IMR-90 (cell line): ENCODE measurements around the gene NDUFA1. TPM values are rescaled to one million over a fixed set of nuclear protein-coding genes. Genes with fewer than 3 reads are reported as not detected.
"Not testable (repeated sequence)": the region's sequence is repeated elsewhere in the genome, so short reads cannot be mapped to it uniquely, and the experiment has no call there.

Source experiments
- ATAC-seq: fragments of 200-7000 bp; cut with Tn5 transposase; 2 replicates; pipeline ENCODE4 v1.9.1; 2020; ENCODE audit warnings: low read depth, mild to moderate bottlenecking, moderate library complexity
- BruUV-seq: library from RNA; stranded (reverse); fragments of 400-500 nt; replicated peaks from 2 replicates; lab custom pipeline; 2021; lab: Mats Ljungman, UMichigan
- CTCF ChIA-PET: fragments of 300-600 bp; formaldehyde crosslinking; extraction: SDS; loops from one replicate; lab custom pipeline; 2021; ENCODE audit warnings: antibody characterized with exemption; lab: Yijun Ruan, JAX
- POLR2A ChIA-PET: fragments of 300-600 bp; sonication (Branson Sonifier 250); formaldehyde crosslinking; loops from one replicate; lab custom pipeline; 2022; ENCODE audit warnings: antibody characterized with exemption; ENCODE audit not compliant: unreplicated experiment; lab: Charles Lee
- DNase-seq: peaks from one replicate; pipeline ENCODE4 v3.0.0; 2013
- H2AFZ ChIP-seq: replicated peaks from 2 replicates; pipeline ENCODE3; 2013; ENCODE audit warnings: low read length, mild to moderate bottlenecking; ENCODE audit not compliant: poor library complexity
- H2AK5ac ChIP-seq: 2 replicates; pipeline ENCODE4 v1.6.1; 2013; ENCODE audit warnings: low read depth, low read length, inconsistent platforms
- H2AK9ac ChIP-seq: replicated peaks from 2 replicates; pipeline ENCODE3; 2013; ENCODE audit warnings: mild to moderate bottlenecking, low read depth, low read length, moderate library complexity; ENCODE audit not compliant: poor library complexity
- H2BK120ac ChIP-seq: 2 replicates; pipeline ENCODE4 v1.6.1; 2013; ENCODE audit warnings: low read depth, low read length, inconsistent platforms
- H2BK15ac ChIP-seq: 3 replicates; pipeline ENCODE4 v1.6.1; 2013; ENCODE audit warnings: low read depth, low read length, inconsistent platforms
- H2BK20ac ChIP-seq: 2 replicates; pipeline ENCODE4 v1.6.1; 2013; ENCODE audit warnings: low read depth, mild to moderate bottlenecking, inconsistent platforms, low read length, moderate library complexity
- H2BK5ac ChIP-seq: 2 replicates; pipeline ENCODE4 v1.6.1; 2013; ENCODE audit warnings: mild to moderate bottlenecking, low read depth, low read length, inconsistent platforms; ENCODE audit not compliant: poor library complexity, severe bottlenecking
- H3K14ac ChIP-seq: replicated peaks from 2 replicates; pipeline ENCODE4 v1.6.1; 2013; ENCODE audit warnings: low read depth, low read length, inconsistent platforms
- H3K18ac ChIP-seq: 2 replicates; pipeline ENCODE4 v1.6.1; 2013; ENCODE audit warnings: low read depth, low read length, control low read depth
- H3K23ac ChIP-seq: 2 replicates; pipeline ENCODE4 v1.6.1; 2013; ENCODE audit warnings: low read depth, low read length, inconsistent platforms
- H3K27ac ChIP-seq: 2 replicates; pipeline ENCODE4 v1.5.1; 2013; ENCODE audit warnings: mild to moderate bottlenecking, control low read depth, low read length; ENCODE audit not compliant: insufficient read depth
- H3K27me3 ChIP-seq: 2 replicates; pipeline ENCODE4 v1.6.1; 2013; ENCODE audit warnings: low read length; ENCODE audit not compliant: control insufficient read depth, insufficient read depth
- H3K36me3 ChIP-seq: 2 replicates; pipeline ENCODE4 v1.6.1; 2013; ENCODE audit warnings: low read length, mixed read lengths; ENCODE audit not compliant: control insufficient read depth, insufficient read depth
- H3K4ac ChIP-seq: 2 replicates; pipeline ENCODE4 v1.6.1; 2013; ENCODE audit warnings: low read depth, low read length, inconsistent platforms
- H3K4me1 ChIP-seq: 2 replicates; pipeline ENCODE4 v1.6.1; 2013; ENCODE audit warnings: low read length, mixed read lengths; ENCODE audit not compliant: control insufficient read depth, insufficient read depth
- H3K4me2 ChIP-seq: 2 replicates; pipeline ENCODE4 v1.6.1; 2013; ENCODE audit warnings: low read depth, mild to moderate bottlenecking, control low read depth, low read length, moderate library complexity
- H3K4me3 ChIP-seq: 2 replicates; pipeline ENCODE4 v1.5.1; 2013; ENCODE audit warnings: low read depth, mild to moderate bottlenecking, control low read depth, low read length, moderate library complexity; ENCODE audit not compliant: insufficient read depth
- H3K56ac ChIP-seq: 2 replicates; pipeline ENCODE4 v1.6.1; 2013; ENCODE audit warnings: low read length, inconsistent platforms; ENCODE audit not compliant: insufficient read depth; ENCODE audit errors: extremely low read depth
- H3K79me1 ChIP-seq, 2 experiments: 2 replicates each; pipeline ENCODE4 v1.6.1; 2013; ENCODE audit warnings: low read length in 2 of 2, inconsistent platforms in 1 of 2, low read depth in 1 of 2
- H3K9ac ChIP-seq: 2 replicates; pipeline ENCODE4 v1.6.1; 2013; ENCODE audit warnings: low read depth, low read length, control low read depth
- H3K9me1 ChIP-seq: 2 replicates; pipeline ENCODE4 v1.6.1; 2013; ENCODE audit warnings: low read length, inconsistent platforms; ENCODE audit not compliant: insufficient read depth
- H3K9me3 ChIP-seq: 2 replicates; pipeline ENCODE4 v1.6.1; 2013; ENCODE audit warnings: low read length; ENCODE audit not compliant: control insufficient read depth, insufficient read depth
- H4K20me1 ChIP-seq: 2 replicates; pipeline ENCODE4 v1.6.1; 2013; ENCODE audit warnings: low read length, inconsistent platforms; ENCODE audit not compliant: insufficient read depth
- H4K5ac ChIP-seq: 2 replicates; pipeline ENCODE4 v1.6.1; 2013; ENCODE audit warnings: mild to moderate bottlenecking, low read depth, low read length, control low read depth
- H4K8ac ChIP-seq, 2 experiments: 2 replicates each; pipeline ENCODE4 v1.6.1; 2013; ENCODE audit warnings: low read depth in 2 of 2, low read length in 2 of 2, control low read depth in 1 of 2, inconsistent platforms in 1 of 2
- H4K91ac ChIP-seq: 2 replicates; pipeline ENCODE4 v1.6.1; 2013; ENCODE audit warnings: low read depth, low read length, inconsistent platforms; ENCODE audit not compliant: insufficient read depth
- WGBS, 2 experiments: methylation state at CpG; one replicate each; pipeline versions ENCODE4 v1.1.5 to v1.1.7; 2013; ENCODE audit warnings: missing lambda C conversion rate in 2 of 2; ENCODE audit not compliant: insufficient read length in 1 of 2; ENCODE audit errors: extremely low coverage in 2 of 2; 5-methylcytosine and 5-hydroxymethylcytosine counted together
- dilution Hi-C: fragments of 300-500 bp; cut with HindIII; formaldehyde crosslinking; loops from one replicate; pipeline ENCODE4 v1.14.3; 2018; ENCODE audit warnings: low sequenced_read_pairs; ENCODE audit not compliant: unreplicated experiment
- in situ Hi-C: fragments of 300-500 bp; cut with MboI; formaldehyde crosslinking; loops from 3 replicates; pipeline ENCODE4 v1.14.3; 2019; ENCODE audit warnings: low sequenced_read_pairs, inconsistent platforms, mixed read lengths
- intact Hi-C: fragments of 100-400 bp; cut with micrococcal nuclease; formaldehyde crosslinking; loops from 2 replicates; pipeline ENCODE4 v1.10.0; 2022
- polyA plus RNA-seq, 3 experiments: library from polyadenylated mRNA; depleted of rRNA; stranded (reverse); fragments of >200 nt; gene quantifications; 2 replicates each; pipeline ENCODE4 v1.2.3, GENCODE V29; 2012; ENCODE audit warnings: low replicate concordance in 1 of 3
- total RNA-seq: library from RNA; depleted of rRNA; stranded (reverse); fragments of >200 nt; gene quantifications from 2 replicates; pipeline ENCODE4 v1.2.3, GENCODE V29; 2012

NDUFA1 gene
- total and polyA plus RNA-seq, 2 of the 4 experiments (the other 2 are of a cell fraction) = 12.5 to 90.1 TPM

GRCh38 chrX:119824221-119824620, 47.4 kb upstream of the NDUFA1 start:
- no CpG with 5 or more reads among the region's 5 CpGs for WGBS, 2 experiments
- H3K27ac ChIP-seq, intact Hi-C loops, H3K79me1 ChIP-seq, H4K5ac ChIP-seq, H2AK5ac ChIP-seq, H3K4ac ChIP-seq, H2BK120ac ChIP-seq, in situ Hi-C loops, H3K36me3 ChIP-seq, H3K9me1 ChIP-seq, H3K56ac ChIP-seq, DNase-seq, H3K4me2 ChIP-seq, H3K9me3 ChIP-seq, H2BK15ac ChIP-seq, CTCF ChIA-PET, H2AFZ ChIP-seq, H3K18ac ChIP-seq, H3K23ac ChIP-seq, H3K27me3 ChIP-seq, H3K4me1 ChIP-seq, ATAC-seq, H2BK5ac ChIP-seq, H4K20me1 ChIP-seq, H3K9ac ChIP-seq, H4K8ac ChIP-seq, H2BK20ac ChIP-seq, H2AK9ac ChIP-seq, dilution Hi-C loops, BruUV-seq, H4K91ac ChIP-seq, H3K14ac ChIP-seq, POLR2A ChIA-PET, H3K4me3 ChIP-seq: not testable (repeated sequence)
